Measurements from ENCODE around the gene PLEKHA6.

The PLEKHA6 gene

GRCh38 chr1:204408074-204408507 is 48.4 kb upstream of the PLEKHA6 start:
- DNase-seq, result no peak
- H3K27ac ChIP-seq (ENCODE audit: low read length), result no peak overlapping the region
- no peak overlapping the region for H2AFZ ChIP-seq (ENCODE audit: low read length)
- peaks cover 47% of the 10 kb centered on the region for H3K36me3 ChIP-seq (replicated peaks; ENCODE audit: insufficient read depth, low read length)
- peak overlapping the region; percentile 100; the same call in 1 of the 2 replicates for H3K9ac ChIP-seq (ENCODE audit: low read length)
- peak overlapping the region; percentile 80 for H3K4me3 ChIP-seq (ENCODE audit: low read length)
- H3F3A ChIP-seq (ENCODE audit: insufficient read depth, low read length), result peaks cover 16% of the 10 kb centered on the region
- TF ChIP-seq EZH2phosphoT487 (IDR thresholded peaks at IDR 0.05; ENCODE audit: low read length) (no peak), EZH2 (optimal IDR thresholded peaks at IDR 0.05; ENCODE audit: low read depth, low read length) (no peak), CTCF (IDR thresholded peaks at IDR 0.05; ENCODE audit: low read length) (no peak)
- no peaks in the 10 kb centered on the region for H3K9me3 ChIP-seq (replicated peaks; ENCODE audit: insufficient read depth, low read length)
- peaks cover 83% of the 10 kb centered on the region for H3K79me2 ChIP-seq (ENCODE audit: low read length)
- H3K4me2 ChIP-seq (ENCODE audit: low read depth, low read length), result peak overlapping the region; percentile 79
- peaks cover 72% of the 10 kb centered on the region for H4K20me1 ChIP-seq (ENCODE audit: insufficient read depth, low read length)
- peaks cover 9% of the 10 kb centered on the region; the same call in 1 of the 2 replicates for H3K4me1 ChIP-seq (ENCODE audit: low read length)
- no peaks in the 10 kb centered on the region for H3K9me2 ChIP-seq (replicated peaks; ENCODE audit: insufficient read depth, low read length)
- H3K27me3 ChIP-seq (replicated peaks; ENCODE audit: insufficient read depth, low read length), result no peaks in the 10 kb centered on the region

- H3K79me2 ChIP-seq (ENCODE audit: low read length), result peaks cover 85% of the 10 kb centered on the region
- no peaks in the 10 kb centered on the region for H3K27me3 ChIP-seq (replicated peaks; ENCODE audit: insufficient read depth, low read length)
- peaks cover 72% of the 10 kb centered on the region for H4K20me1 ChIP-seq (ENCODE audit: insufficient read depth, low read length)
- TF ChIP-seq EZH2phosphoT487 (IDR thresholded peaks at IDR 0.05; ENCODE audit: low read length) (no peak), CTCF (IDR thresholded peaks at IDR 0.05; ENCODE audit: low read length) (no peak), EZH2 (optimal IDR thresholded peaks at IDR 0.05; ENCODE audit: low read depth, low read length) (no peak)
- H3K4me2 ChIP-seq (ENCODE audit: low read depth, low read length), result peak overlapping the region; percentile 79
- peak; percentile 18 for DNase-seq
- peaks cover 9% of the 10 kb centered on the region; the same call in 1 of the 2 replicates for H3K4me1 ChIP-seq (ENCODE audit: low read length)
- H3K9ac ChIP-seq (ENCODE audit: low read length), result peak overlapping the region; percentile 100; the same call in 1 of the 2 replicates
- no peaks in the 10 kb centered on the region for H3K9me2 ChIP-seq (replicated peaks; ENCODE audit: insufficient read depth, low read length)
- H3K9me3 ChIP-seq (replicated peaks; ENCODE audit: insufficient read depth, low read length), result no peaks in the 10 kb centered on the region
- no peak overlapping the region for H3K27ac ChIP-seq (ENCODE audit: low read length)
- H3F3A ChIP-seq (ENCODE audit: insufficient read depth, low read length), result peaks cover 20% of the 10 kb centered on the region
- peaks cover 47% of the 10 kb centered on the region for H3K36me3 ChIP-seq (replicated peaks; ENCODE audit: insufficient read depth, low read length)
- peak overlapping the region; percentile 80 for H3K4me3 ChIP-seq (ENCODE audit: low read length)
- no peak overlapping the region for H2AFZ ChIP-seq (ENCODE audit: low read length)
Measured at GRCh38 chr1:204407295-204407971, 47.7 kb upstream of the PLEKHA6 start.

- no peak overlapping the region for H2AFZ ChIP-seq (ENCODE audit: low read length)
- DNase-seq, result peak; percentile 3
- peaks cover 72% of the 10 kb centered on the region for H4K20me1 ChIP-seq (ENCODE audit: insufficient read depth, low read length)
- no peak overlapping the region for H3K27ac ChIP-seq (ENCODE audit: low read length)
- H3K9ac ChIP-seq (ENCODE audit: low read length), result peak overlapping the region; percentile 100; the same call in 1 of the 2 replicates
- H3K9me2 ChIP-seq (replicated peaks; ENCODE audit: insufficient read depth, low read length), result no peaks in the 10 kb centered on the region
- peak overlapping the region; percentile 79 for H3K4me2 ChIP-seq (ENCODE audit: low read depth, low read length)
- H3K27me3 ChIP-seq (replicated peaks; ENCODE audit: insufficient read depth, low read length), result no peaks in the 10 kb centered on the region
- TF ChIP-seq CTCF (IDR thresholded peaks at IDR 0.05; ENCODE audit: low read length) (no peak), EZH2phosphoT487 (IDR thresholded peaks at IDR 0.05; ENCODE audit: low read length) (no peak), EZH2 (optimal IDR thresholded peaks at IDR 0.05; ENCODE audit: low read depth, low read length) (no peak)
- peaks cover 92% of the 10 kb centered on the region for H3K79me2 ChIP-seq (ENCODE audit: low read length)
- H3F3A ChIP-seq (ENCODE audit: insufficient read depth, low read length), result peaks cover 28% of the 10 kb centered on the region
- H3K4me1 ChIP-seq (ENCODE audit: low read length), result peaks cover 9% of the 10 kb centered on the region; the same call in 1 of the 2 replicates
- peaks cover 47% of the 10 kb centered on the region for H3K36me3 ChIP-seq (replicated peaks; ENCODE audit: insufficient read depth, low read length)
- H3K4me3 ChIP-seq (ENCODE audit: low read length), result peak overlapping the region; percentile 80
- H3K9me3 ChIP-seq (replicated peaks; ENCODE audit: insufficient read depth, low read length), result no peaks in the 10 kb centered on the region
Measured at GRCh38 chr1:204406621-204407020, 46.9 kb upstream of the PLEKHA6 start.

All from MM.1S (cell line).